LoVo (cell line): ENCODE results near the gene WNT7A.

Experiments
- DNase-seq: peaks from one replicate; pipeline ENCODE4 v3.0.0-alpha.2; 2016; ENCODE audit warnings: low spot score

WNT7A gene

DNA sequence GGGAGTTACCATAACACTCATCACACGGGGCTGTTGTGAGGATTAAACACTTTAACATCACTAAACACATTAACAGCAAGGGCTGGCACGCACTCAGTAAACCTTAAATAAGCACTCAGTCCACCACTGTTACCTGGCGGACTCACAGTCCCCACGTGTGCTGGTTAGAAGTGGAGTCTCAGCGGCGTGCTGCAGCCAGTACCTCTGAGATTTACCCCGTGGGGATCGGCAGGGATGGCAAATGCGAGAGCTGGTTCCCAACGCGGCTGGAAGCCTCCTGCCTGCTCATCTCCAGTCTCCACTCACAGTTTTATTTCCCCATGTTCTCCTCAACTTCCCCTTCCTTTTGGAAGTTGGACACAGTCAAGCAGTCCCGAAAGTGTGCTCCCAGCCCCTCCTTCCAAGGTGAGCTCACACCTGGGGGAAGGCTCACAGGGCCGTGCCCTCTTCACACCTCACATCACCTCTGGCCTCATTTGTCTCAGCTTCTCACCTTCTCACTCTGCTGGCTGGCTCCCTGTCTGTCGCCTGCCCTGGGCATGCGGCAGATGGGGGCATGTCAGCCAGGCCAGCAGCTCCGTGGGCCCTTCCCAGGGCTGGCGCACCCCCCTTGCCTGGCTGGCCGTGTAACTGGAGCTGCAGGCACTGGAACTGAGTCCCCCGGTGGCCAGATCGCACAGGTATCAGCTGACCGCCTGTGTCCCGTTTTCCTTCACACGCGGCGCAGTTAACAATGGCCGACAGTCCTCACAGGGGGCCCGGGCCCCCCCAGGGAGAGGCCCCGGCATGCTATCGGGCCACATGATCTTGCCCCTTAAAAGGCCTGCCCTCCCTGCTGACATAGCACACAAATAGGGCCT, 87.1 kb downstream of the WNT7A start:
- DNase-seq, result no peak

DNA sequence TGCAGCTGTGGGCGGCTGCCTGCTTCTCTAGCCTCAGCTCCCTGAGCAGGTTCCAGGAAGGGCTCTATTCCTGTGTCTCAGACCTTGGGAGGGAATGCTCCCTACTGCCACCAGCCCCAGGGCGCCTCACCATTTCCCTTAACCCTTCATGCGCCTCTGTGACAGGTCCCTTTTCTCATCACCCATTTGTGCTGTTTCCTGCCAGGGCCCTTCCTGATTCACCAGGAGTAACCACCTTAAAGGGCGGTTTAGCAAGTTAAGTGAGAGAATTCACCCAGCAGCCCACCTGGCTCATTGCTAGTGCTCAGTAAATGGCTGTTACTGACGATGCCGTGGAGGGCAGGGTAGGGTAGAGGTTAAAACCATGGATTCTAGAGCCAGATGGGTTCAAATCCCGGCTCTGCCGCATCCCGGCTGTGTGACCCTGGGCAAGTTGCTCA, 87.8 kb downstream of the WNT7A start:
- DNase-seq, result no peak

DNA sequence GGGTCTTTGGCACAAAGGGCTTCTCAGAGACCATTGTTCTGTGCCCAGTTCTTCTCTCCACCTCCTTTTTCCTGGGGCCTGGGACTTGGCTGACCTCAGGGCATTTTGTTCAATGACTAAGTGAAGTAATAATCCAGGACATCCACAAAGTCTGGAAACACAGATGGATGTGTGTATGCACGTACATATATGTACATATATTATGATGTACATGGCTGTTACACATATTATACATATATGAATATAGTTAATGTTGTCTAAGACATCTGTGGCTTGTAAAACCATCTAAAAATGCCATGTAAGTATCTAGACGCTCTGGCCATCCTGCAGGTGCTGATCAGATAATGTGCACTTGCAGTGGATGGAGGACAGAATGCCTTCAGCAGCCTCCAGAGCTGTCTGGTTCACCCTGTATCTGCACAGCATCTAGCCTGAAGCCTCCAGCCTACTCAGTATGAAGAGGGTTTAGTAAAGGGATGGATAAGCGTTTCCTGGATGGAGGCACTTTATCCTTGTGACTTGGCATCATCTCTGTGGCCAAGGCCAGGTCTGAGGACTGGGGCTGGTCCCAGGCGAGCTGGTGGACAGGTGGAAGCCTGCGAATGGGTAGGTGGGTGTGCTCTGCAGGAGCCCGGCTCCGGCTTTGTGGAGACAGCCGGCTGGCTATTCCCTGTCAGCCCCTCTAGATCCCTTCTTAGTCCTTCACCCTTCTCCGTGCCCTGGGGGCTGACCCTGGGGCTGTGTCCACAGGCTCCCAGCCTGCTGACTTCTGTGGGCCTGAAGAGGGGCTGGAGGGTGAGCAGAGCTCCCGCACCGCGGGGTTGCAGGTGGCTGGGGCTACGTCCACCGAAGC, 88.4 kb downstream of the WNT7A start:
- DNase-seq, result no peak

DNA sequence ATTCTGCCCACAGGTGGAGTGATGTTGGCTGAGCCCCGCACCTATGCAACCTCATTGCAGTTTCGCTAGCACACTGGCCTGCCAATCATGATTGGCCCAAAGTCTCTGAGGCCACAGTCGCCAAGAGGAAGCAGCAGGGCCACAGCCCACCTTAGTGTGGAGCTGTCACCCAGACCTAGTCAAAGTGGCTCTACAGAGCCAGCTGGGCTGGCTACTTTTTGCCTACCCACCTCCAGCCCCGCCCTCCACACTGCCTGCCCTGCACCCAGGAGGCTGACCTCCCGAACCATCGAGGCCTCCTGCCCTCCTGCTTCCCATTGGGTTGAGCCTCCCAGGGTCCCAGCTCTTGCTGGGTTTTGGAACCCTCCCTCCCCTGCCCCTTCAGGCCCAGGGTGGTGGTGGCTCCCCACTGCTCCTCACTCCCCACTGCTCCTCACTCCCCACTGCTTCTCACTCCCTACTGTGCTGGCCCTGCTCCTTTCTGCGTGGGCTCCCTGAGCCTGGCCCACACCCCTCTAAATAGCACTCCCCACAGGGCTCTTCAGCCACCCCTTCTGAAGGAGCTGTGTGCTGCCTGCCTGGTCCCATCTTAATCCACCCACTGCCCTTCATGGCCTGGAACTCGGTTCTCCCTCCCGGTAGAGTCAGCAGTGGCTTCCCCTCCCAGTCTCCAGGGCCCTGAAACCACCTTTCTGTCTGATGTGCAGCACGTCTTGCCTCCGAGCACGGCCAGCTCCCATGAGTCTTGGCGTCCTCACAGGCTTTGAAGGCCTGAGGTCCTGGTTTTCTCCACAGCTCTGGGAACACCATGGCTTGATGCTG, 89.3 kb downstream of the WNT7A start:
- DNase-seq, result no peak

- DNase-seq, result no peak
These were observed 91.1 kb downstream of the WNT7A start for GRCh38 chr3:13788522-13789424.

GRCh38 chr3:13787533-13788132, 92.2 kb downstream of the WNT7A start:
- no peak for DNase-seq

DNA sequence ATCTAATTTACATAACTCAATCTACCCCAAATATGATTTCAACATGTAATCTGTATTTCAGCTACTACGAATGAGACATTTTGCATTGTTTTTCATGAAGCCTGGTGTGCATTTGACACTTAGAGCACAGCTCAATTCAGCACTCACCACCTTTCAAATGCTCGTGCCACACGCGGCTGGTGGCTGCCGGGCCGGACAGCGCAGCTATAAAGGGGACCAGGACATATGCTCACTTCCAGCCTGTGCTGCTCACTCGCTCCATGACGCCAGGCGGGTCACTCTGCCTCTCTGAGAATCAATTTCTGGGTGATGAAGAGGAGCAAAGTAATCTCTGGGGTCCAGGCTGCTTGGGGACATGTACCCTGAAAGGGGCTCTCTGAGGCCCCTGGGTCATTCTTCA, 93.1 kb downstream of the WNT7A start:
- DNase-seq, result no peak

GRCh38 chr3:13785853-13786436, 93.9 kb downstream of the WNT7A start:
- DNase-seq, result no peak

GRCh38 chr3:13785351-13785750, 94.5 kb downstream of the WNT7A start:
- DNase-seq, result no peak

- DNase-seq, result no peak
These were observed 96.4 kb downstream of the WNT7A start for GRCh38 chr3:13783476-13783875.

DNA sequence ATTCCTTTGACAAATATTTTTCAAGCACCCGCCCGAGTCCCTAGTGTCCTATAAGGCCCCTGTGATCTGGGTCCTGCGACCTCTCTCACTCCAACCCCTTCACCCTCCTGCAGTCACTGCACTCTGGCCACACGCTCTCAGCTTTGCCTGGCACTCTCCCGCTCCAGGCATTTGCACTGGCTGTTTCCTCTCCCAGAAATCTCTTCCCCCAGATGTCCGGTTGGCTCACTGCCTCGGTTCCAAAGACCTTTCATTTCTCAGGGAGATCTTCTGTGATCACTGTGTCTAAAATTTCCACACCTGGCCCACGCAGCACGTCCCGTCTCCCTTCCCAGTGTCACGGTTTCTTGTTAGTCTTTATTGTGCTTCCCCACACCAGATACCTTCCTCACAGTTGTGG, 97.4 kb downstream of the WNT7A start:
- DNase-seq, result no peak

DNA sequence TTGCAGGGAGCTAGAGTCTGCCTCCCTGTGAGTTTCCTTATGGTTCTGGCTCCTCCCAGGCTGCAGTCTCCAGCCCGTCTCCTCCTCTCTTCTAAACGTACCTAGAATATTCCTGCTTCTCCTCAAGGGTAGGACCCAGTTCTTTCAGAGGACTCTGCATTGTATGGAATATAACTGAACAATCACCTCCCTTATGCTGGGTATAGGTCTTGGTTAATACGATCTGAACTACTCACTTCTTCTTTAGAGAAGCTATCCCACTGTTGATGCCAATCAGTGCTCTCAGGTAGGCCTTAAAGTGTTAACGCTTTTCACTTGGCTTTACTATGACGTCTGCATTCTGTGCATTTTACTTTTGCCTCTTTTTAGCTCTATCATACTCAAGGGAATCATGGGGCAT, 98.5 kb downstream of the WNT7A start:
- no peak for DNase-seq

- no peak for DNase-seq
These were observed 99.3 kb downstream of the WNT7A start for GRCh38 chr3:13780432-13781176.

GRCh38 chr3:13776253-13777050, 103.4 kb downstream of the WNT7A start:
- no peak for DNase-seq

- no peak for DNase-seq
These were observed 106.8 kb downstream of the WNT7A start for GRCh38 chr3:13772885-13773745.

DNA sequence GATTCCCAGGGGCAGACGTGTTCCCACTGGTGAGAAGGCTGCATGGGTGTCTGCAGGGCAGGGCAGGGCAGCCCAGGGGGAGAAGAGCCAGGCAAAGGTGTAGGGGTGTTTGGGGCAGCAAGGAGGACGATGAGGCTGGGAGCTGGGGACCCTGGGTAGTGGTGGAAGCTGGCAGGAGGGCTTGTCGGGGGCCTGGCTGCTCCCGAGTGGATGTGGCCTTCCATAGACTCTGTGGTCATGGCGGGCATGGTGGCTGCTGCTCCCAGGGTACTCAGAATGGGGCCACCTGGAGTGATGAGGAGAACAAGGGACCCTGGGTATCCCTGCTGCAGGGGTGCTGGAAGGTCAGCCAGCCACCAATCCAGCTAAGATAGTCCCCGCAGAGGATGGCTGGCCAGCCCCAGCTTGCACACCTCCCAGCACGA, 107.5 kb downstream of the WNT7A start:
- no peak for DNase-seq

- DNase-seq, result no peak
These were observed 108.4 kb downstream of the WNT7A start for GRCh38 chr3:13771496-13771895.
